ENCODE results near the gene UBE4A.

UBE4A gene

GRCh38 chr11:118359295-118359958 lies at the start of gene UBE4A:
Gene UBE4A (plus strand): TSS chr11:118359600. CDS start chr11:118365081, 5,481 bp downstream.
- in situ Hi-C loops (cut with MboI; ENCODE audit: low pct_unique_long_range_greater_than_20kb, low sequenced_read_pairs, unreplicated experiment) = no loop called here
- no peak for TF ChIP-seq CTCF (IDR thresholded peaks at IDR 0.05; ENCODE audit: extremely low read depth, insufficient read depth, missing control alignments)
- peak; percentile 85 for DNase-seq (ENCODE audit: low spot score)

GRCh38 chr11:118310271-118310670 lies 49.1 kb upstream of the UBE4A start:
- TF ChIP-seq CTCF (IDR thresholded peaks at IDR 0.05; ENCODE audit: extremely low read depth, insufficient read depth, missing control alignments) = no peak
- in situ Hi-C loops (cut with MboI; ENCODE audit: low pct_unique_long_range_greater_than_20kb, low sequenced_read_pairs, unreplicated experiment) = no loop called here
- DNase-seq (ENCODE audit: low spot score) = no peak

- in situ Hi-C loops (cut with MboI; ENCODE audit: low pct_unique_long_range_greater_than_20kb, low sequenced_read_pairs, unreplicated experiment) = no loop called here
- TF ChIP-seq CTCF (IDR thresholded peaks at IDR 0.05; ENCODE audit: extremely low read depth, insufficient read depth, missing control alignments) = no peak
- DNase-seq (ENCODE audit: low spot score) = no peak
Measured at GRCh38 chr11:118310781-118311485, 48.5 kb upstream of the UBE4A start.

- TF ChIP-seq CTCF (IDR thresholded peaks at IDR 0.05; ENCODE audit: extremely low read depth, insufficient read depth, missing control alignments) = no peak
Measured at GRCh38 chr11:118311518-118311917, 47.9 kb upstream of the UBE4A start.

GRCh38 chr11:118312328-118312727 lies 47.1 kb upstream of the UBE4A start:
- DNase-seq (ENCODE audit: low spot score) = no peak
- in situ Hi-C loops (cut with MboI; ENCODE audit: low pct_unique_long_range_greater_than_20kb, low sequenced_read_pairs, unreplicated experiment) = no loop called here
- TF ChIP-seq CTCF (IDR thresholded peaks at IDR 0.05; ENCODE audit: extremely low read depth, insufficient read depth, missing control alignments) = no peak

More at GRCh38 chr11:118311518-118311917, 47.9 kb upstream of the UBE4A start:
- no peak for DNase-seq (ENCODE audit: low spot score)
- in situ Hi-C loops (cut with MboI; ENCODE audit: low pct_unique_long_range_greater_than_20kb, low sequenced_read_pairs, unreplicated experiment) = no loop called here

GRCh38 chr11:118313242-118313641 lies 46.2 kb upstream of the UBE4A start:
- DNase-seq (ENCODE audit: low spot score) = no peak
- TF ChIP-seq CTCF (IDR thresholded peaks at IDR 0.05; ENCODE audit: extremely low read depth, insufficient read depth, missing control alignments) = no peak
- in situ Hi-C loops (cut with MboI; ENCODE audit: low pct_unique_long_range_greater_than_20kb, low sequenced_read_pairs, unreplicated experiment) = no loop called here
